ENCODE data around the gene C2orf72.

DNA sequence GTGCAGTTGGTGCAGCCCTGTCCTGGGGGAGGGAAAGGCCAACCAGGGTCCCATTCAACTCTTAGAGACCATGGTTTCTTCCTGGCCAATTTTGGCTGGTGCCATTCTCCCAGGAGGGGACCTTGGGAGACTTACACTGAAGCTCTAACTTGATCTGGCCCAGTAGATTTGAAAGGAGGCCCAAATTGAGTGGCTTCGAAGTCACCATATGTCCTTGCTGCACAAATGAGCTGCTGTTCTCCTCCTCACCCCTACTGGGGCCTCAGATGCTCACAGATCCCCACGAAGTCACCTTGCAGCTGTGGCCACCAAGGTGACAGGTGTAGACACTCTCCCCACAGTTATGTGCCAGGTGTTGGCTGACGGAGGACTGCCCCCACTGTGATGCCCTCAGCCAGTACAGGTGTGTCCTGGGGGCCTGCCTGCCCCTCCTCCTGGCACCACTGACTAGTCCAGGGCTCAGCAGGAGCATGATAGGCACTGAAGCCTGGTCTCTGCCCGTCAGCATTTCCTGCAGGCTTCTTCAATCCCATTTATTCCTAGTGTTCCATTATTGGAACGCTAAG lies 4.7 kb upstream of the C2orf72 start:
- no peak for TF ChIP-seq CTCF (IDR thresholded peaks at IDR 0.05)
- no peak for TF ChIP-seq EZH2 (IDR thresholded peaks at IDR 0.05; ENCODE audit: borderline replicate concordance, insufficient read depth, low read depth, low read length, poor library complexity, severe bottlenecking)

Measured in B cell (primary cell).